GM19240 (cell line): ENCODE measurements around the gene CLDN1.

ENCODE experiments used
- DNase-seq: peaks from one replicate; pipeline ENCODE4 v3.0.0; 2011; ENCODE audit warnings: low spot score; ENCODE audit not compliant: insufficient read length

CLDN1 gene

DNA sequence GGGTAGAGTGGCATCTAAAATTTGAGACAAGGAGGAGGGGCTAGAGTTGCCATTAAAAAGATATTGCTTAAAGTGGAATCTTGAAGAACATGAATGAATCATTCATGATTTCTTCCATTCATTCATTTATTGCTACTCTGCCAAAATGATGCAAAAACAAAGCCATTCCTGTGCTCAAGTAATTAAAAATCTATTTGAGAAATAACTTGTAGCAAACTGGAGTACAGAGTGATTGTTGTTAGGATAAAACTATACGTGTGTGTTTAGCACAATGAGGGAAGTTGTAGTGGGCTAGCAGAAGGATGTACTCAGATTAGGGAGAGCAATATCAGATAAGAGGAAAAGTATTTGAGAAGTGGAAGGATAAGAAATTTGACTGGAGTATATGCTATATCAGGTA lies 11.7 kb upstream of the CLDN1 start:
- DNase-seq = no peak

DNA sequence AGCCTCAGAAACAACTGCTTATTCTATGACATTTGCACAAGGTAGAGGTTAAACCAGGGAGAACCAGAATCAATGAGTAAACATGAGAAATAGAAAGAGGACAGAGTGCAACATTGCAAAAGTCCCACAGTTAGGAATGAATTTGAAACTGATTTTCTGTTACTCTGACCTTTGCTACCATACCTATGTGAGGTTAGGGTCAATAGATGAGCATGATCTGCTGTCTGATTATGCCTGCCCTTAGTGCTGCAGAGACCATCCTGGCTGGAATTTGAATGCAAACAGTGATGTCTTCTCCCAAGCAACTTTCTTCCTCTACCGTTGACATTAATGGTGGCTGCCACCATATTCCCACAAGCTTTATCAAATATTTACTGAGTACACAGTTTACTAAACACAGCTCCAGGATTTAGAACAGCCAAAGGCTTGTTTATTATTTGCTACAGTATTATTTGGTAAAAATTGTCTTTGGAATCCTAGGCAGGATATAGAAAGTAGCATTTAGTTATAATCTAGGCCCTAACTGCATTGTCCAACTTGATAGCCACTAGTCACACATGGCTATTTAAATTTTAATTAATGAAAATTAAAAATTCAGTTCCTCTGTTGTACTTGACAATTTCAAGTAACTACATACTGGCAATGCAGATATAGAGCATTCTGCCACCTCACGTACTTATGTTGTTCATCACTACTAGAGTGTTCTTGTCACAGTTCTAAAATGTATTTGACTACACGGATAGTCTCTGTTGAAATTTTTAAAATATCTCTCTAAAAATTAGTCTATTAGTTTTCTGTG lies 8.9 kb upstream of the CLDN1 start:
- no peak for DNase-seq

DNA sequence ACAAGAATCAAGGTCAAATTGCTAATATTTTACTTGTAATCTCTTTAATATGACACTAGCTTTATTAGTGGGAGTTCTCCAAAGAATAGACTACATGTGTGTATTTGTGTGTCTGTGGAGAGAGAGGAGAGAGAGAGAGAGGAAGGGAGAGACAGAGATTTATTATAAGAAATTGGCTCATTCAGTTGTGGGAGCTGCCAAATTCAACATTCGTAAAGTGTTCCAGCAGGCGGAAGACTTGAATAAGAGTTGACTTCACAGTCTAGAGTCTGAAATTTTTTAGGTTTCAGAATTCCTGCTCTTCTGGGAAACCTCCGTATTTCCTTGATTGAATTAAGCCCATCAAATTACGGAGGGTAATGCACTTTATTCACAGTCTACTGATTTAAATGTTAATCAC lies 4.7 kb upstream of the CLDN1 start:
- DNase-seq = no peak

DNA sequence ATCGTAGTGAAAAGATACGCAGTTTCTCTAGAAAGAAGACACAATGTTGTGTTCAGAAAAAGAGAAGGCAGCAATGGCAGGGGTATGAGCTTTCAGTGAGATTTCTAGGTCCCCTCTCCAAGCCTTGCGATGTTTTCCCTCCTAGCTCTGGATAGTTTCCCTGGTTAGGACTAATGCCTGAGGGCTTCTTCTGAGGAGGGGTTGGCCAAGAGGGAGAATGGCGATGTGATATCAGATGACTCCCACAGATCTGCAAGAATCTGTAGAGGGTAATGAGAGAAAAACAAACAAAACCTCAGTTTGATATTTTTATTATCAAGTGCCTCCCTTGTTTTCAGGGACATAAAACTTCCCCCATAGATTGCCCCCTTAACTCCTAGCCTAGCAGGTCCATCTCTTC lies 4.1 kb upstream of the CLDN1 start:
- DNase-seq = no peak

DNA sequence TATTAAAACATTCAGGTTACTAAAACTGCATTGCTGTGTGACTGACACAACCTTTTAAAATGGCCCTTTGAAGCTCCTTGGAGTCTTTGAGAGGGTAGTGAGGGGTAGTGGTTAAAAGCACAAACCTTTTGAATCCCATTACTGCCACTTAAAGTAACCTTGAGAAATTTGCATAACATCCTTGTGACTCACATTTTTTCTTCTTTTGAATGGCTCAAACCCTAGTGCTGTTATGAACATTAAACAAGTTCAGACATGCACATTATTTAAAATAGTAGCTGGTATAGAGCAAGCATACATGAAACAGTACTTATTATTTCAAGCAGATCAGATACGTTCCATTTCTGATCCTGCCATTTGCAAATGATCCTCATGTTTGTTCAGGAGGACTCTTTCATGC lies 3.7 kb upstream of the CLDN1 start:
- no peak for DNase-seq

DNA sequence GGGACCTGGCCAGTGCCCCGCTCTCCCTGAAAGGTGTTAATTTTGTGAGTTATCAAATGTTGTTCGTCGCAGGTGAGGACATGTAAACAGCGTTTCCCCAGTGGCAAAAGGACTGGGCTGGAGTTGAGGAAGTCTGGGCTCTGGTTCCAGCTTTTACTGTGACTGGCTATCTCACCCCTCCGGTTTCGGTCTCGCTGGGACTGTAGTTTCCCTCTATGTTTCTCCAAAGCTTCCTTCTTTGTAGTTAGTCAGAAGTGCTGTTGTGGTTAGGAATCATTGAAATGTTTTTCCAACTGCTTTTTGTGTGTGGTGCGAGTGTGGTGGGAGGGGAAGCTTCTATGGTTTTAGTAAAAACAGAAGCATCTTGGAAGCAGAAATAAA lies 990 bp upstream of the CLDN1 start:
- DNase-seq = no peak

DNA sequence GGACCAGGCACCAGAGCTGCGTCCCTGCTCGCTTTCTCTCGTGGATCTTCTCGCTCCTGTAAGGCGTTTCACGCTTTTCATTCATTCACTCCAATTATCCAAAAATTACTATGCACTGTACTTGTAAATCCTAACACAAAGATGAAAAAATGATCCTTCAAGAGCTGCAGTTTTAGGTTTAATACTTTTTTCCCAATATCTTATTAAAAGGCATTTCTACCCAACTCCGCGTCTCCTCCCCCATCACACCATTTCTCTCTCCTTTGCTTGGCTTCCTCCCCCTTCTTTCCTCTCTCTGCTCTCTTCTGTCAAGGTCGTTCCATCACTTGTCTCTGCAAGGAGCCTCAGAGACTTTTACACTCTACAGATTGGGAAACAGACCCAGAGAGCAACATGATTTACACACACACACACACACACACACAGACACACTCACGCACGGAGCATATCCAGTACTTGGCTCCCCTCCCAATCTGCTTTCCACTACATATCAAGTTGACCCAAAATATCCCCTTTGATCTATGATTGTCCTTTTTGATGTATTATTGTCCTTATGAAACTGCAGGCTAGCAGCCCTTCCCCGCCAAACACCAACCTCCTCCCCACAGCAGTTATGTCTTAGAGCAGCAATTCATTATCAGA lies 479 bp upstream of the CLDN1 start:
- no peak for DNase-seq

DNA sequence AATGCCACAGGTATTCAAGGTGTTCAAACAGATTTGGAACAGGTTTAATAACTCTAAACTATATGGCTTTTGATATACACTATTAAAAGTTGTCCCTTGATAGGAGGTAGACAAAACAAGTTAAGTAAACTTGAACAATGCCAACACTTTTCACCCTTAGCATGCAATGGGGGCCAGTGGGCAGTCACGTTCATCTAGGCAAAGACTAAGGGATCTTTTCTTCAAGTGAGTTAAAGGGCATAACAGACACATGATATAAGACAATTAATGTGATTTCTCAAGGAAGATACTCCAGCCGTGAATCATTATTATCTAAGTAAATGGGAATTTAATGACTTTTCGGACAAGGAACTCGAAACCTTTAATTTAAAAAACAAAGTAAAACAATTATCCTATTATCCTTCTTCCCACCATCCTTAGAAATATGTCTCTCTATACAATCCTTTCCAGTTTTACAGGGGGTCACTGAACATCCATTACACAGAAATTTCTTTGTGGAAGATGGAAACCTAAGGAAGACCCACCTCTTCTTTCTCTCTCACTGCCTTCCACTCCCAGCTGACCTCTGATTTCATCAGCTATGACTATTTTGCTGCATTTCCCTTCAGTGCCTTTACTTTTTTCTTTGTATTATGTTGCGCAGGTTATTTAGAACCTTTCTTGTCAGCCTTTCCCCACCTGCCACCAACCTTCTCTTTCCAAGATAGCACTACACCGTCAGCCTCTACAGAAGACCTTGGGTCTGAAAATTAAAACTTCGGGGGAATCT lies 1.5 kb downstream of the CLDN1 start:
- DNase-seq = no peak

DNA sequence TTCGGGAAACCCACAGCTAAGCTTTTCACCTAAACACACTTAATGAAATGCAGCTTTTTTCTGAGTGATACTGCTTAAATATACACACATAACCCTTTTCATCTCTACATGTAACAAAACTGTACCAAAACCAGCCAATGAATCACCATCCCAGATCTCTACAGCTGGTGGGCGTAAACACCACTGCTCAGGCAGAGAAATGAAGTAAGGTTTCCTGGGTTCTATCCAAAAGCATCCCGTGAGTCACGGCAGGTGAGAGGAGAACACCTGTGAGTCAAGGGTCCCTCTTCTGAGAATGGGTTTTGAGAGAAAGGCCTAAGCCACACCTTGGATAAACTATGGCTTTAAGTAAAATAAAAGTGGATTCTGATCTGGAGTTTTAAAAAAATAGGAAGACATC lies 2.6 kb downstream of the CLDN1 start:
- no peak for DNase-seq

DNA sequence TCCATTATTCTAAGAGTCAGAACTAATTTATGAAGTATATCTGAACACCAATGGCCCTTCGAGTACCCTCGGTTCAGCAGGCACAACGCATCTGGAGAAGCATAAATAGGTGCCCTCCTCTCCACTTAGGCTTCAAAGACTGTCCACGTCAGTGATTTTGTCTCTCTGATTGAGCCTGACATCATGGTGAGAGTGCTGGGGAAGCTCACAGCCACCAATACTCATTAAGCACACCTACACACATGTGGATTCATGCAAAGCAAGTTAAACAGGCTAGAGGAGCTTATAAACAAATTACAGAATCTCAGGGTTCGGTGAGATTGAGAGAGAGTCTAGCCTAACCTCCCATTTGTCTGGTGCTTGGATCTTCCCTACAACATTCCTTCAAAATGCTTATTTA lies 3.6 kb downstream of the CLDN1 start:
- DNase-seq = no peak

DNA sequence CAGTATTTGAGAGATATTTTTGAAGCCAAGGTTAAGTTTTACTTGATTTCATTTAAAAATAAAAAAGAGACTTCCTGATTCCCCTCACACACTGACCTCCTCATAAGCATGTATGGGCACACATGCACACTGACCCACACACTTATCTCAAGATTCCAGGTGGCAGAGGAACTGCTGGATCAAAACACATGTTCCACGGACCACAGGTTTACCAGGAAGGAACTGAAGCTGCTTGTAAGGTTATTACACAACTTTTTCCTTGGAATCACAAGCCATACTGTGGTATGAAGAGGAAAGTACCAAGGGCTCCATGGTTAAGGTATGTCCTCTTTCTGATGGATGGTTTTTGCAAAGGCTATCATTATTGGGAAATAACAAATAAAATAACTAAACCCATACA lies 7.5 kb downstream of the CLDN1 start:
- no peak for DNase-seq

DNA sequence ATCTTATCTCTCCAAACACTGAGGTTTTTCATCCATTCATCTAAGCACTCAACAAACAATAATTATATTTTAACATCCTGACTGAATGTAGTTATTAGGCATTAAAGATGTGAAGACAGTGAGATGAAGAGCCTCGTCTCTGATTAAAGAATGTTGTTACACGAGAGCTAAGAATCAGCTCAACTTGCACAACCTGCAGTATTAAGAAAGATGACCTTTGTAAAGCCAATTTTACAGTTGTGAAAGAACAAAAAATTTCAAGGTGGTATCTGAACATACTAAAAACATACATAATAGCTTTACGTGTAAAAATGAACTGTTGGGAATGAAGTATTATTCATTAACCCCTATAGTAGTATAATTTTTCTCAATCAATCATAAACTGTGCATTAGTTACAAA lies 12.8 kb downstream of the CLDN1 start:
- no peak for DNase-seq

DNA sequence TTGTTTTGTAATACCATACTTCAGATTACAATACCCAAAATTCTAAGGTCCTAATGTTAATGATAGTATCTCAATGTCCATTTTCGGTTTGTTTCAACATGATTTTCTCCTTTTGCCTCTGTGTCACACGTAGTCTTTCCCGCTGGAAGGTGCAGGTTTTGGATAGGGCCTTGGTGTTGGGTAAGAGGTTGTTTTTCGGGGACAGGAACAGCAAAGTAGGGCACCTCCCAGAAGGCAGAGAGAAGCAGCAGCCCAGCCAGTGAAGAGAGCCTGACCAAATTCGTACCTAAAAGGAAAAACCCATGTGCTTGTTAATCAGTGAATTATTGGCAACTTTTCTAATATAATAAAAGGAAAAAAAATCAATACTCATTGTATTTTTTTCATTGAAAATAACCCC lies 14.1 kb downstream of the CLDN1 start:
- no peak for DNase-seq

DNA sequence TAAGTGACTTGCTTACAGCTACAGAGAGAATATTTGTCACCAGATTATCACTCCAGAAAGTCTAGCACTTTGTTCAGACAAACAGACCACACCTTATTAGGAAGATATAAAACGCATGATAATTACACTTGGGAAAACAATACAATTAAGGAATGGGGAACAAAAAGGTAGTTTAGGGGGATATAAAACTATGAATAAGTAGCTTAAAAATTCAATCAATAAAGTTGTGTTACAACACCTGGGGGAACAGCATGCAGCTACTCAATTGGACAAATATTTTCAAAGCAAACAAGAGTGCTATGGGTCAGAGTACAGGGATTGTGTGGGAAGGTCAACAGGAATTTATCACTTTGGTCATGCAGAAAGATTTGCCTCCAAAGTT lies 15.1 kb downstream of the CLDN1 start:
- no peak for DNase-seq

DNA sequence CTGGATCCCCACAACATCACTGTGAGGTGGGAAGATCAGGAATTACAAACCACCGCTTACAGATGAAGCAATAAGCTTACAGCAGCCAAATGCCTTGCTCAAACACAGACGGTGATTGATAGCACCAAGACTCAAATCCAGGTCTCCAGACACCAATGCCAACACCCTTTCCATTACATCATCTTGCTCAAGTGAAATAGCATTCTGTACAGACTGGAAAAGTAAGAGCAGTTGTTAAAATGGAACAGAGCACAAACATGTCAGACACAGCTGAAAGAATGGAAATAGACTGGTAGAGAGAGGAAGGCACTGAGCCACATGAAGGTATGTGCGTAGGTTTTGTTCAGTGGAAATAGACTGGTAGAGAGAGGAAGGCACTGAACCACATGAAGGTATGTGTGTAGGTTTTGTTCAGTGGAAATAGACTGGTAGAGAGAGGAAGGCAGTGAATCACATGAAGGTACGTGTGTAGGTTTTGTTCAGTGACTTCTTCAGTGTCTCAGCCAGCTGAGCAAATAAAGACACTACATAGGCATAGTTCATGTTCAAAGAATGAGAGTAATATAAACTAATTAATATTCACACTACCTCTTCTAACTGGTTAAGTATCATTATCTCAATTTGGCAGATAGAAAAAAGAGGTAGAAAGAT lies 15.6 kb downstream of the CLDN1 start:
- DNase-seq = no peak

DNA sequence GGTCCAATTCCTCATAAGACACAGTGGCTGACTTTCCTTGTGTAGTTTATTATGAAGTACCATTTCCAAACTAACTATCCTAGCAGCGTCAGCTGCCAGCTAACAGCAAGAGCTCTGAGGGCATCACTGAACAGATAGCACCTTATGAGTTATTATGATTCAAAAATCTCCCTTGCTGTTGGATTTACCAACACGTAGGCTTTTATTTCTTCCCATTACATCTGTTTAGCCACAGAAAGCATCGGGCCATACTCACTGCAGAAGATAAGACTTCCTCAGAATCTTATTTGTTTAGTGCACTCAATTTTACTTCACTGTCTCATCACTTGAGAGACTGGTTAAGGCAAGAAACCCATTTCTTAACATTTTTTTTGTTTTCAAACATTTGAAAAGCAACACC lies 16.2 kb downstream of the CLDN1 start:
- DNase-seq = no peak

DNA sequence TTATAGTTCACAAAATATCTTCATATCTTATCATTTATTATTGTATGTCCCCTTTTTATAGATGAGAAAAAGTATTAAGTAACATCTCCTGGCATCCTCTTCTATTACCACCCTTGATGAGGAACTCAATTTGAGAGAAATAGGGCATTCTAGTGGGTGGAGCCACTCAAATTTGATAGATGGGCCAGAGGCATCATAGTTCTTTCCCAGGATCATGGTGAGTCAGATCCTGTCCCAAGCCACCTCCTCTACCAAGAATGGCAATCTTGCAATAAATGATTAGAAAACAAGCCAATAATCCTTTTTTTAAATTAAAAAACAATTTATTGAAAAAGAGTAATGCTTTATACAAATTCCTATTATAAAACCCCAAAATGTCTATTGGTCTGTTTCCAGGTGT lies 16.8 kb downstream of the CLDN1 start:
- no peak for DNase-seq

DNA sequence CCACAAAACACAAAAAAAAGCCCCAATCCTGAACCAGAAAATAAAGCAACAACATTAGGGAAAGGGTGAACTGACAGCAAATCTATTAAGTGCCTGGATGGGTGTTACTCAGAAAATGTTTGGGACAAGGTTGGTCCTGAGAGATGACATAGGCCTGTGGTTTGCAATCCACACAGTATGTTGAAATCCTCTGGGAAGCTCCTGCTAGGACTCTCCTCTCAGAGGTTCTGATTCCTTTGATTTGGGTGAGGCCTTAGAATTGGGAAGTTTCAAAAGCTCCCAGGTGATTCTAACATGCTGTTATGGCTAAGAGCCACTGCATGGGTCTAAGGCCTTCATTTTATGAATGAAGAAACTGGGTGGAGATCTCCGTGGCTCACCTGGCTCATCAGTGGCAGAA lies 18.4 kb downstream of the CLDN1 start:
- no peak for DNase-seq

DNA sequence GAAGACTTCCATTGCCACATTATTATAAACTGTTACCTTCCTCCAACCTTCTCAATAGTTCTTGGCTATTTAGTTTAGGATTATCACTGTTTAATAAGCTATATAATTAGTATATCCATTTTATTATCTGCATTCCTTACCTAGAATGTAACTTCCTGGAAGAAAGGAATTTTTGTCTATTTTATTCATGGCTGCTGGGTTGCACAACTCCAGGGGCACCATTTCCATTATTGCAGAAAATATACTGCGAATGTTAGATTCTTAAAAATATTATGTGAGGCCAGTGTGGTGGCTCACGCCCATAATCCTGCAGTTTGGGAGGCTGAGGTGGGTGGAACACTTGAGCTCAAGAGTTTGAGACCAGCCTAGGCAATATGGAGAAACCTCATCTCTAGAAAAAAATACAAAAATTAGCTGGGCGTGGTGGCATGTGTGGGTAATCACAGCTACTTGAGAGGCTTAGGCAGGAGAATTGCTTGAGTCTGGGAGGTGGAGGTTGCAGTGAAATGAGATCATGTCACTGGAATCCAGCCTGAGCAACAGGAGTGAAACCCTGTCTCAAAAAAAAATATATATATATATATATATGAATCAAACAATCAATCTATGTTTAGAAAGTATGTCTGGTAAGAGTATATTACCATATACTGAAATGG lies 19.9 kb downstream of the CLDN1 start:
- DNase-seq = no peak

DNA sequence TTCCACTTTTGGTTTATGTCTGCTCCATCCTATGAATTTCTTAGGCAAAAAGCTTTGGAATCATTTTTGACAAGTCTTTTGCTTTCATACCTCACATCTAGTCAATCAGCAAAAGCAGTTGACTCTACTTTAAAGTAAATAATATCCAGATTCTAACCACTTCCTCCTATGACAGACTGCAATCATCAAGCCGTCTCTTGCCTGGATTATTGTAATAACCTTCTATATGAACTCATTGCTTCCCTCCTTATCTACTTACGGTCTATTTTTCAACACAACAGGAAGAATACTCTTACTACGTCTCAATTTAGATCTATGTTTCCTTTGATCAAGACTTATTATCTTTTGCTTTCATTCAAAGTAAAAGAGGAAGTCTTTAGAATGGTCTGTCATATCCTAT lies 20.7 kb downstream of the CLDN1 start:
- DNase-seq = no peak

DNA sequence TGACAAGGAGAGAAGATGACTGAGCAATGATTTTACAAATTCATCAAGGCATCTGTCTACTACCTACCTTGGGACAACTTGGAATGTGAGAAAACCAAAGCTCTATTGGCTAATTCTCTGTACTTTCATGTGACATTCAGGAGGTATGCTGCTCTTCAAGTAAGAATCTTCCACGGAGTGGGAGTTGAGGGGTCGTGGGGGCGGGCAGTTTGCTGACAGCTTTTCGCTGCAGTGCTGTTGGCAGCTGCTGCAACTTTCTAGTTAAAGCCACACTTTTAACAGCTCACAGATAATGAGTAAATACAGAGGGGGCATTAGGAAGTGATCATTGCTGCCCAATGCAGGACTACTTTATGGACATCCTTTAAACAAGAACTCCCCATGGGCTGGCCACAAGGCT lies 22.3 kb downstream of the CLDN1 start:
- no peak for DNase-seq

DNA sequence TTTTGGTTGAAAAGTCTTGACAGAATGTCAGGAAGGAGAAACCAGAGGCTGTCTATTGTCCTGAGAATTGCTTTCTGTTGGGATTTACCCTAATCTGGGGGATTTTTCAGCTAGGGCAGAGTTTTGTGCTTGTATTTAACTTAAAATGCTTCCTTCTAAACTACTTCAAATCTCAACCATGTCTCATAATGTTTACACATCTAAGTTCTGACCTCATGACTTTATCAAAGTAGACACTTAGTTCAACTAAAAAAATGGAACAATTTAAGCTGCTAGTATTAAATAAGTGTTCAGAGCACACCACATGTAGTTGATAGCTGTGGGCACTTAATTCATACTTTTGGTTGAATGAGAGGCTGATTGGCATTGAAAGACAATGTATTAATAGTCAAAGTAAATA lies 28.2 kb downstream of the CLDN1 start:
- DNase-seq = no peak
